C4-2B (cell line): ENCODE data around the gene ZNF585A.
"Not testable (repeated sequence)": the region's sequence is repeated elsewhere in the genome, so short reads cannot be mapped to it uniquely, and the experiment has no call there.

ENCODE experiments used
- ZFX ChIP-seq: fragments of 450-650 bp; IDR thresholded peaks from 2 replicates; pipeline ENCODE4 v1.6.1; 2017
- TF ChIP-seq, protein P1 (sequence below): fragments of 450-650 bp; conservative IDR thresholded peaks from 2 replicates; pipeline ENCODE4 v1.5.1; 2017; ENCODE audit warnings: mild to moderate bottlenecking

DNA sequence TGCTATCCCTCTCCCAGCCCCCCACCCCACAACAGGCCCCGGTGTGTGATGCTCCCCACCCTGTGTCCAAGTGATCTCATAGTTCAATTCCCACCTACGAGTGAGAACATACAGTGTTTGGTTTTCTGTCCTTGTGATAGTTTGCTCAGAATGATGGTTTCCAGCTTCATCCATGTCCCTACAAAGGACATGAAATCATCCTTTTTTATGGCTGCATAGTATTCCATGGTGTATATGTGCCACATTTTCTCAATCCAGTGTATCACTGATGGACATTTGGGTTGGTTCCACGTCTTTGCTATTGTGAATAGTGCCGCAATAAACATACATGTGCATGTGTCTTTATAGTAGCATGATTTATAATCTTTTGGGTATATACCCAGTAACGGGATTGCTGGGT is 24.6 kb upstream of the ZNF585A start:
- TF ChIP-seq, protein P1, sequence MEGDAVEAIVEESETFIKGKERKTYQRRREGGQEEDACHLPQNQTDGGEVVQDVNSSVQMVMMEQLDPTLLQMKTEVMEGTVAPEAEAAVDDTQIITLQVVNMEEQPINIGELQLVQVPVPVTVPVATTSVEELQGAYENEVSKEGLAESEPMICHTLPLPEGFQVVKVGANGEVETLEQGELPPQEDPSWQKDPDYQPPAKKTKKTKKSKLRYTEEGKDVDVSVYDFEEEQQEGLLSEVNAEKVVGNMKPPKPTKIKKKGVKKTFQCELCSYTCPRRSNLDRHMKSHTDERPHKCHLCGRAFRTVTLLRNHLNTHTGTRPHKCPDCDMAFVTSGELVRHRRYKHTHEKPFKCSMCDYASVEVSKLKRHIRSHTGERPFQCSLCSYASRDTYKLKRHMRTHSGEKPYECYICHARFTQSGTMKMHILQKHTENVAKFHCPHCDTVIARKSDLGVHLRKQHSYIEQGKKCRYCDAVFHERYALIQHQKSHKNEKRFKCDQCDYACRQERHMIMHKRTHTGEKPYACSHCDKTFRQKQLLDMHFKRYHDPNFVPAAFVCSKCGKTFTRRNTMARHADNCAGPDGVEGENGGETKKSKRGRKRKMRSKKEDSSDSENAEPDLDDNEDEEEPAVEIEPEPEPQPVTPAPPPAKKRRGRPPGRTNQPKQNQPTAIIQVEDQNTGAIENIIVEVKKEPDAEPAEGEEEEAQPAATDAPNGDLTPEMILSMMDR, result not testable (repeated sequence)
- TF ChIP-seq ZFX, result not testable (repeated sequence)
